HG03378 (cell line): ENCODE results near the gene TEX29.

Experiments used
- ATAC-seq: cut with Tn5 transposase; IDR thresholded peaks from one replicate; pipeline ENCODE4 v1.9.1; 2021; ENCODE audit warnings: mild to moderate bottlenecking, moderate library complexity; ENCODE audit not compliant: unreplicated experiment

TEX29 gene

DNA sequence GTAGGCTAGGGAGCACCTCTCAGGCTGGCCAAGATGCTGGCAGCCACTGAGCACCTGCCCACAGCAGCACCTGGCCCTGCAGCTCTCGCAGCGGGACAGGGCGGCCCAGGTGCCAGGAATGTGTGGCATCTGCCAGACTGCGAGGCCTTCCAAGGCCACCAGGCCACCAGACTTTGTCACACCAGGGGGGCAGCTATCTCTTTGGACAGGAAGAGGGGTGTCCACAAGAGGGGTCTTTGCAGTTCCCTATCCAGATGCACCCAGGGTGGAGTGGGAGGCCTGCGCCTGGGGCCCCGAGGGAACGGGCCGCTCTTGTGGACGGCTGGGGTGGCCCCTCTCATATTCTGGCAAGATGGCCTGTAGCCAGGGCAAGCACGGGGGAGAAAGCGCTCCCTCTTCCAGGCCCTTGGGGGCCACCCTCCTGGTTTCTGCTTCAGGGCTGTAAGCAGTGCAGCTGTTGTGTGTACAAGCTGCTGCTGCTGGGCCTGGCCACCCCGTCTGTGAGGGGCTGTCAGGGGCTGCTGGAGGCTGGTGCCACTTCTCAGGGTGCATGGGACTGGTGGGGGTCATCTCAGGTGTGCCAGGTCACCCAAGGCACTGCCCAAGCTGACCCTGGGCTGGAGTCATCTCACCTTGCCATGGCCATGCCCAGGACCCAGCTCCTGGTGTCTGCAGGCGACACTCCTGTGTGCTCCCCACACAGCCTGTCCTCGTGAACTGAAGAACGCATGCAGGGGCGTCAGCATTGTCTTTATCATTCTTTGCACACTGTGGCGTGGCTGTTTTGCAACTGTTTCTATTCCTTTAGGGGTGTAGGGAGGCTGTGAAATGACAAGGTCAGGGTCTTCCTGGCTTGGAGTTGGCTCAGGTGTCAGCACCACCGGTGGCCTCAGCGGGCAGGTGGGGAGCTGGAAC is 1.8 kb downstream of the TEX29 start:
- ATAC-seq: no peak

- no peak for ATAC-seq
Measured at GRCh38 chr13:111322916-111323331, 2.5 kb downstream of the TEX29 start.

DNA sequence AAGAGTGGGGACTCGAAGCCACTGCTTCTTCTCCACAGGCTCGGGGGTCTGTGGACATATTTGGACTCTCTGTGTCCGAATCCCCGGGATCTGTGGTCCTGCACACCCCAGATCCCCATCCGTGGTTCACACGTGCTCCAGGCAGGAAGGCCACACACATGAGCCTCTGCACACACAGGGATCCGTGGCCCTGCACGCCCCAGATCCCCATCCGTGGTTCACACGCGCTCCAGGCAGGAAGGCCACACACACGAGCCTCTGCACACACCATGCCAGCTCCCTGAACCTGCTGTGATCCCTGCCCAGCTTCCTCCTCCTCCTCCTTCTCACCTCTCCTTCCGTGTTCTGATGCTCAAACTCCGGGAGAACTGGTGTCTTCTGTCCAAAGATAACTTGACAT is 3.1 kb downstream of the TEX29 start:
- ATAC-seq: no peak

DNA sequence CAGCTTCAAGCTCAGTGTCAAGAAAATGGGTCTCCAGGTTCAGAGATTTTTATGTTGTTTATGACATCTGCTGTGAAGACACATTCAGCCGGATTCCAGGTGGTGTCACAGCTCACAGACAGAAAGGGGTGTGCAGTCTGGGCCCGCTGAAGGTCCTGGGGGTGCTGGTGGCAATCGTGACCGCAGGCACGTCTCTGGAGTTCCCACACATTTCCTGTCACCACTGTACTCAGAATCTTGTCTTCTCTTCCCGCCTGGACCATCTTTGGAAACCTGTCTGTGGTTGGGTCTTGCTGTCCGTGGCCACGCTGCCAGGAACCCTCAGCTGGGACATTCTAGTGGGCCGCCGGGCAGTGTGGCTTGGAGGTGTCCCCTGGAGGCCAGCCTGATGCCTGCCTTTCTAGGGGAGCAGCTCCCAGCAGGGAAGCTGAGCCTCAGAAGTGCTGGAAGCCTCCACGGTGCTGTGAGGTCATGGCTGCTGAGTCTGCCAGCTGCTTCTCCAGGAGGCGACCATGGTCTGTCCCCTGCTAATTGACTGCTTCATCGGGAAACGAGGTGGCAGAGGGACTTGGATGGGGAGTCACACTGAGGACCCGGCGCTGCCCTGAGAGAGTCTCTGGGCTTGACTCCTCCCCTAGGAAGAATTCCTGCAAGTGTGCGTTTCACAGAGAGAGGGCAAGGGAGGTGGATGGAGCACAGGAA is 3.7 kb downstream of the TEX29 start:
- no peak for ATAC-seq

GRCh38 chr13:111324736-111325135 is 4.3 kb downstream of the TEX29 start:
- ATAC-seq: no peak

GRCh38 chr13:111325146-111325890 is 4.9 kb downstream of the TEX29 start:
- no peak for ATAC-seq

GRCh38 chr13:111325941-111326620 is 5.6 kb downstream of the TEX29 start:
- ATAC-seq: no peak

- ATAC-seq: no peak
Measured at GRCh38 chr13:111326621-111326965, 6.2 kb downstream of the TEX29 start.

DNA sequence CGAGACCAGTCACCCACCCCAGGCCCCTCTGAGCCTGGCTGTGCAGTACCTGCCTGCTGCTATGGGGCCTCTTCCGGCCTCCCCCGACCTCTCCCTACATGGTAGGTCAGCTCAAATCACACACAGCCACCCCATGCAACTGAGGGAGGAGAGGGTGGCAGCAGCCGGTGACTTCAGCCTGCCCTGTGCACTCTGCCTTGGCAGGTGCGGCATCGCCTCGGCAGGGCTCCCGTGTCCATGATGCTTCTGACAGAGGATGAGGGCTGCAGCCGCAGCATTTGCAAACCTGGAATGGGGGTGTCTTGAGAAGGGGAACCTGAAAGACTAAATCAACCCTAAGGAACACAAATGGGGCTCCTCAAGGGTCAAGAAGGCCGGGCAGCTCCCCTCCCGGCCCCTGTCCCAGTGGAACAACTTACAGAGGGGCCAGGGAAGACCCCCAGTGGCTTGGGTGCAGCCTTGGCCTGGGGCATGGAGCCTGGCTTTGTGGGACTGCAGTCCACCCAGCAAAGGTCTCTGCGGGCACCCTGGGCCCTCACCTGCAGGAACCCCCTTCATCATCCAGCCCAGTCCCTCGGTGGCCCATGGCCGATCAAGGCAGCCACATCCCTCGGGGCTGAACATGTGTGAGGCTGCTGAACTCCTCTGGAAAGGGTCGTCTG is 6.7 kb downstream of the TEX29 start:
- ATAC-seq: no peak

DNA sequence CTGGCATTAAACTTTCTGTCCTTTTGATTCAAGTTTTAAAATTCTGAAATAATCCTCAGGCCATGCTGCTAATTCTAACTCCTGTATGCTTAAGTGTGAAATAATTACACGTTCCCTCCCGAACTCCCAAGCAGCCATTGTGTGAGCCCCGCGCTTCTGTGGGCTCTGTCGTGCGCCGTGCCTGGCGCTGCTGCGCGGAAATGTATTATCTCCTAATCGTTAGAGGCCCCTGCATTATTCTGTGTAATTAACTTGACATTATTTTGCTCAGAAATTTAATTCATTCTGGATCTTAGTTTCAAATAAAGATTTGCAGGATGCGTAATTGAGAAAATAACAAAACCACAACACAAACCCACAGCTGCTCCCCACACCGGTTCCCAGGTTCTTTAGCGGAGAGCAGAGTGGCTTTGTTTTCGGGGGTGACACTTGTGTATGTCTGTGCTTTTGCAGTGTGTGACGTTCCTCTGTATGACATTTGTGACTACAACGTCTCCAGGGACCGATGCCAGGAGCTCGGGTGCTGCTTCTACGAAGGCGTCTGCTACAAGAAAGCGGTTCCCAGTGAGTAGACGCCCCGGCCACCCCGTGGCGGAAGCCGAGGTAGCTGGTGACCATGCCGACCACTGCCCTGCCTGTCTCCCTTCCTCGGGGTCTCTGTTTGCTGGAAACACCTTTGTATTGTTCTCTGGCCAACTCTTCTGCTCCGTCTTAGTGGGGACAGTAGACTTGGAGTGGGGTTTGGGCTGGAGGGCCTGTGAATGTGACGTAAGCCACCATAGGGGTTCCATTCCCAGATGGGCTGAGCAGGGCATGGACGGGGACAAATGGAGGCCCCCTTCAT is 7.5 kb downstream of the TEX29 start:
- ATAC-seq: no peak

DNA sequence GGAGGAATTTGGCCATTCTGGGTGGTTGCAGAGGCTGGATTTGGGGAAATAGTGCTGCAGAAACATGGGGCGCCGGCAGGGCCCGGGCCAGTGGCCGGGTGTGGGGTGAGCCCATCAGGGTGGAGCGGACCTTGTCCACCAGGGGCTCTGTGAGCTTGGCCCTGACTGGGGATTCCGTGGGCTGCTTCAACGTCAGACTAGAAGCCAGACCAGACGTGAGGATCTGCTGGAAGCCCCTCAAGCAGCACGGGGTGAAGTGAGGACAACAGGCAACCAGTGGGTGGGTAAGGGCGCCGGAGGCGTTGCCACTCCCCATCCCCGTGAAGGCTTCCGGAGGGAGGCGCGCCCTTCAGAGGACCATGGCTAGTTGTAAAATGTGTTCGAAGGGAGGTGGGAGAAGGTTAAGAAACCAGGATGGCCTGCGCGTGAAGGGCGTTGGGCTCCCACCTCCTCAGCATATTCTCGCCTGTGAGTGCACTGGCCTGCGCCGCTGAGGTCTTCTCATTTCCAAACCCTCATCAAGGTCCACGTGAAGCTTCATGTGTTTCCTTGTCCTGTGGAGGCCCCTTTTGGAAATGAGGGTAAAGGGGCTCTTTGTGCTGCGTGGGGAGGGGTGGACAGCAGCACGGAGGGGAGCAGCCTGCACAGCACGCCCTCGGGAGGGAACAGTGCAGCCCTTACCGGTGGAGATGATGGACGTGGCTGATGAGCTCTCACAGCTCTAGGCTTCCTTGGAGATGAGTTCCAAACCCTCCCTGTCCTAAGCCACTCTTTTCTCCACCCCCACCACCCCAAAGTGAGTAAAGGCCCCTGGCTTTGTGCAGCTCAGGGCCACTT is 8.3 kb downstream of the TEX29 start:
- ATAC-seq: no peak

- ATAC-seq: no peak
Measured at GRCh38 chr13:111329641-111330040, 9.2 kb downstream of the TEX29 start.

- no peak for ATAC-seq
Measured at GRCh38 chr13:111330066-111330610, 9.7 kb downstream of the TEX29 start.

DNA sequence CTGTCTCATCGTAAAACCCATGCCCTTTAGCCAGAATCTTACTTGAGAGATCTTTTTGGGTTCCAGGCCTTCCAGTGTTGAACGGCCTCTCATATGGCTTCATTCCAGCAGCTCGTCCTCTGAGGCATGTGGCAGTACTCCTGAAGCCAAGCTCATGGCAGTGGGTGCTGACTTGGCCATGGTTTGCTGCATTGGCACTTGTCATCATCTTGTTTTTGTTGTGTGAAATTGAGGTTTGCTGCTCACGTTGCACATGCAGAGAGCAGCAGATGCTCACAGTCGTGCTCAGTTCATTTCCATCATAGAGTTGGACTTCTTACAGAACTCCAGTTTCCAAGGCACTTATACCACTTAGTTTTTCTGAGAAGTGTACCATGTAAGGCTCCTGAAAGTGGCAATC is 14.9 kb downstream of the TEX29 start:
- ATAC-seq: no peak

DNA sequence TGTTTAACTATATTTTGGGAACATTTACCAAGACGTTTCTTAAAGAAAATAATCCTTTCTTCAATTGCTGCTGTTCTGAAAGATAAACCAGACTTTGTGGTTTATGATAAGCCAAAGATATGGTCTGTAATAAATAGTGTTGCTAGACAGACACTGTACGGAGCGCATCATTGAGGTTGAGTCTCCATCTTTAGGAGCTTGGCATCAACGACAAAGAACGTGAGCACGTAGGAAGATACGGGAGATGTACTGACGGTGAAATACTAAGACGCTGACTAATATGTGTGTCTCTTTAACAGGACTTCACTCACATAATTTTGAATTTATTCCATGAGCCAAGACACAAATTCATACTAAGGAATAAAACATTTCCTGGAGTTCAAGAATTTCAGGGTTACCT is 16.2 kb downstream of the TEX29 start:
- ATAC-seq: no peak

- ATAC-seq: no peak
Measured at GRCh38 chr13:111337206-111337605, 16.8 kb downstream of the TEX29 start.

GRCh38 chr13:111337741-111338140 is 17.3 kb downstream of the TEX29 start:
- ATAC-seq: no peak

- ATAC-seq: no peak
Measured at GRCh38 chr13:111338841-111339240, 18.4 kb downstream of the TEX29 start.
